Heart right ventricle (tissue), 16 donors: Measurements from ENCODE around the gene TNFAIP1. TPM values are rescaled to one million over a fixed set of nuclear protein-coding genes. Genes with fewer than 3 reads are reported as not detected.

ENCODE experiments used
- ATAC-seq, 8 donors: fragments of 200-7000 bp; cut with Tn5 transposase; one replicate each; pipeline ENCODE4 v1.9.1; 2020; ENCODE audit warnings: mild to moderate bottlenecking in 8 of 8, moderate library complexity in 8 of 8, moderate number of reproducible peaks in 1 of 8
- DNase-seq, 2 donors: peaks; one replicate each; pipeline ENCODE4 v3.0.0-alpha.2; 2020
- H3K27ac ChIP-seq, 10 donors: fragments of 200-600 bp; sonication (generic) in 2 of 10; one replicate each; pipeline versions ENCODE4 v1.5.0 to v1.8.0; 2020 to 2022; ENCODE audit warnings: mild to moderate bottlenecking in 3 of 10
- H3K27me3 ChIP-seq, 7 donors: fragments of 200-600 bp; one replicate each; pipeline ENCODE4 v1.8.0; 2021 to 2022; ENCODE audit warnings: mild to moderate bottlenecking in 2 of 7
- H3K36me3 ChIP-seq, 9 donors: fragments of 200-600 bp; sonication (generic) in 1 of 9; one replicate each; pipeline versions ENCODE4 v1.5.0 to v1.8.0; 2020 to 2022; ENCODE audit warnings: mild to moderate bottlenecking in 2 of 9
- H3K4me1 ChIP-seq, 9 donors: fragments of 200-600 bp; sonication (generic) in 1 of 9; one replicate each; pipeline versions ENCODE4 v1.5.0 to v1.8.0; 2020 to 2022; ENCODE audit warnings: mild to moderate bottlenecking in 4 of 9
- H3K4me3 ChIP-seq, 10 donors: fragments of 200-600 bp; sonication (generic) in 2 of 10; one replicate each; pipeline versions ENCODE4 v1.5.0 to v1.8.0; 2020 to 2022; ENCODE audit warnings: mild to moderate bottlenecking in 7 of 10, moderate library complexity in 2 of 10
- H3K9me3 ChIP-seq, 11 donors: fragments of 200-600 bp in 10 of 11; sonication (generic) in 2 of 11; one replicate each; pipeline versions ENCODE4 v1.5.0 to v1.8.0; 2013 to 2022; ENCODE audit warnings: mild to moderate bottlenecking in 2 of 11, control low read depth in 1 of 11, moderate library complexity in 1 of 11
- CTCF ChIP-seq, 9 donors: fragments of 200-600 bp; sonication (generic) in 2 of 9; IDR thresholded peaks; one replicate each; pipeline versions ENCODE4 v1.5.0 to v1.8.0; 2021 to 2022; ENCODE audit warnings: antibody characterized with exemption in 9 of 9, mild to moderate bottlenecking in 5 of 9, moderate library complexity in 1 of 9
- WGBS, 2 donors: extraction: QIAGEN DNeasy Blood & Tissue Kit; methylation state at CpG; one replicate each; pipeline ENCODE4 v1.1.7; 2013; ENCODE audit warnings: inconsistent platforms in 1 of 2; 5-methylcytosine and 5-hydroxymethylcytosine counted together
- intact Hi-C, 10 donors: fragments of 100-400 bp; cut with DNase I; formaldehyde crosslinking; loops; one replicate each; pipeline versions ENCODE4 v1.11.1 to v1.14.2; 2022
- polyA plus RNA-seq, 2 donors: library from polyadenylated mRNA; stranded (reverse); fragments of 200-250 nt; gene quantifications; one replicate each; pipeline ENCODE4 v1.2.3, GENCODE V29; 2013
- total RNA-seq, 10 donors: library from RNA; stranded (reverse); fragmentation: NEBNext Ultra II Directional in 3 of 10; extraction: Animal tissue kit (Norgen Biotek cat#: 25700) in 3 of 10; gene quantifications; one replicate each; pipeline versions ENCODE4 v1.2.1 to v1.2.4, GENCODE V29; 2021 to 2023
- donor health status: Arrhythmogenic right ventricular cardiomyopathy.
- donor health status: ischemic (EF 13 %, LVEDD 7.1; RV severe dilation, severe dysfunction).
- donor health status: healthy with polysubstance abuse.
- donor health status: DM: no; HTN: yes; CAD: no.
- donor health status: DM: no; HTN: no; CAD: no.
- donor health status: ischemic (EF 25% LVEDD 6.9; RV normal size, moderate dysfunction).
- donor health status: ischemic (EF 25% LVEDD 5.7; RV mildly dilated, moderate dysfunction).
- donor health status: healthy.
- donor health status: DM: yes; HTN: yes; CAD: no.
- donor health status: Ischemic cardiomyopathy.
- donor health status: ischemic (EF 35%, LVEDD 5.7; RV mildly dilated, moderate dysfunction).
- donor health status: nonischemic (EF 11% LVEDD 7.7; RV severe dilation, severe dysfunction).
- donor health status: DM: yes; HTN: yes; CAD: no.
- donor health status: PGD.
- donor health status: ischemic (EF 29% LVEDD 5.4; RV normal size, mild dysfunction).
- donor health status: nonischemic (EF 23%, LVEDD 6.1; RV moderate dilation, normal function).

The TNFAIP1 gene
- total and polyA plus RNA-seq, 12 donors: 15.1 to 87.6 (median 43.2) TPM

GRCh38 chr17:28386391-28386790 is 50.8 kb downstream of the TNFAIP1 start:
- ATAC-seq (no peak), DNase-seq (no peak)
- intact Hi-C loops: no loop called here
- Histone ChIP-seq H3K27ac (no peak overlapping the region), H3K36me3 (peaks cover 0 to 53% (median 25%) of the 10 kb centered on the region in 9 donors), H3K9me3 (no peaks in the 10 kb centered on the region), H3K27me3 (peaks cover 0 to 5% (median 0%) of the 10 kb centered on the region in 7 donors), H3K4me3 (no peak overlapping the region), H3K4me1 (peaks cover 0 to 21% (median 3%) of the 10 kb centered on the region in 9 donors)
- TF ChIP-seq CTCF (IDR thresholded peaks at IDR 0.05): no peak

- no peak overlapping the region for H3K27ac ChIP-seq
- WGBS, 2 donors: 95 to 96% methylated on average over 11 of the region's 11 CpGs
- H3K27me3 ChIP-seq: no peaks in the 10 kb centered on the region
- no peaks in the 10 kb centered on the region for H3K9me3 ChIP-seq
- peaks cover 0 to 18% (median 0%) of the 10 kb centered on the region in 9 donors for H3K4me1 ChIP-seq
- intact Hi-C loops: no loop called here
- H3K4me3 ChIP-seq: no peak overlapping the region
- H3K36me3 ChIP-seq: peaks cover 0 to 64% (median 25%) of the 10 kb centered on the region in 9 donors
- ATAC-seq (no peak), DNase-seq (no peak)
- no peak for TF ChIP-seq CTCF (IDR thresholded peaks at IDR 0.05)
Observed at GRCh38 chr17:28388106-28388505, 52.5 kb downstream of the TNFAIP1 start.

- Histone ChIP-seq H3K36me3 (peaks cover 0 to 84% (median 25%) of the 10 kb centered on the region in 9 donors), H3K27me3 (no peaks in the 10 kb centered on the region), H3K4me3 (no peak overlapping the region), H3K9me3 (no peaks in the 10 kb centered on the region), H3K4me1 (peaks cover 0 to 6% (median 0%) of the 10 kb centered on the region in 9 donors), H3K27ac (no peak overlapping the region)
- 76 to 87% methylated on average over 1 of the region's 1 CpG for WGBS, 2 donors
- intact Hi-C loops: no loop called here
- no peak for ATAC-seq
- DNase-seq: no peak
- TF ChIP-seq CTCF (IDR thresholded peaks at IDR 0.05): no peak
Observed at GRCh38 chr17:28390141-28390540, 54.6 kb downstream of the TNFAIP1 start.

- Histone ChIP-seq H3K27ac (no peak overlapping the region), H3K9me3 (no peaks in the 10 kb centered on the region), H3K36me3 (peaks cover 0 to 88% (median 25%) of the 10 kb centered on the region in 9 donors), H3K4me1 (peaks cover 0 to 1% (median 0%) of the 10 kb centered on the region in 9 donors), H3K4me3 (no peak overlapping the region), H3K27me3 (no peaks in the 10 kb centered on the region)
- DNase-seq (no peak), ATAC-seq (no peak)
- intact Hi-C loops: no loop called here
- no peak for TF ChIP-seq CTCF (IDR thresholded peaks at IDR 0.05)
- WGBS, 2 donors: 89 to 93% methylated on average over 2 of the region's 2 CpGs
Observed at GRCh38 chr17:28390563-28390962, 55.0 kb downstream of the TNFAIP1 start.
